Measurements from ENCODE around the gene NOD1.
"Not testable (repeated sequence)": the region's sequence is repeated elsewhere in the genome, so short reads cannot be mapped to it uniquely, and the experiment has no call there.

Gene NOD1

GRCh38 chr7:30389791-30390190 is 88.8 kb downstream of the NOD1 start:
- no peaks in the 10 kb centered on the region for H3K27me3 ChIP-seq (ENCODE audit: control insufficient read depth in 1 of 2, insufficient read depth in 1 of 2, low read length in 2 of 2)
- H3K79me1 ChIP-seq (replicated peaks; ENCODE audit: low read length, poor library complexity, severe bottlenecking), result no peaks in the 10 kb centered on the region
- no peak overlapping the region for H2BK15ac ChIP-seq (ENCODE audit: low read depth, poor library complexity, severe bottlenecking)
- H2BK12ac ChIP-seq (ENCODE audit: low read length in 2 of 2), result no peak overlapping the region
- no peaks in the 10 kb centered on the region for H3K4me1 ChIP-seq (ENCODE audit: control insufficient read depth, insufficient read depth, low read depth, low read length)
- H3K4ac ChIP-seq (ENCODE audit: low read depth in 1 of 2, low read length in 2 of 2), result no peak overlapping the region
- H3K14ac ChIP-seq (ENCODE audit: low read length in 2 of 2), result no peak overlapping the region
- H4K91ac ChIP-seq (ENCODE audit: low read length), result no peak overlapping the region
- H2BK5ac ChIP-seq (ENCODE audit: low read depth, low read length, poor library complexity, severe bottlenecking), result no peak overlapping the region
- no peak overlapping the region for H3K9ac ChIP-seq (ENCODE audit: low read length)
- 91% methylated on average over 3 of the region's 3 CpGs for WGBS
- H3K36me3 ChIP-seq (ENCODE audit: control insufficient read depth in 1 of 2, insufficient read depth in 2 of 2, low read depth in 1 of 2, low read length in 2 of 2), result no peaks in the 10 kb centered on the region
- H3K23ac ChIP-seq (ENCODE audit: low read length in 2 of 2), result no peak overlapping the region
- H4K8ac ChIP-seq (ENCODE audit: low read length), result no peak overlapping the region
- no peak overlapping the region for H3K4me2 ChIP-seq (ENCODE audit: low read length, poor library complexity, severe bottlenecking)
- H3K18ac ChIP-seq (ENCODE audit: low read depth in 1 of 2, low read length in 2 of 2), result no peak overlapping the region
- DNase-seq, result no peak
- no peaks in the 10 kb centered on the region for H3K9me3 ChIP-seq (ENCODE audit: control insufficient read depth, low read length)
- H3K4me3 ChIP-seq (ENCODE audit: insufficient read depth in 1 of 2, low read depth in 1 of 2, low read length in 2 of 2), result no peak overlapping the region
- no peak overlapping the region for H2AK5ac ChIP-seq (ENCODE audit: low read length, severe bottlenecking)
- no peak overlapping the region for H2BK120ac ChIP-seq (ENCODE audit: low read depth, low read length)
- no peak overlapping the region for H3K27ac ChIP-seq (ENCODE audit: low read length, poor library complexity, severe bottlenecking)
- no peak overlapping the region for H2AFZ ChIP-seq (ENCODE audit: low read depth, low read length)

- Histone ChIP-seq H2BK120ac (ENCODE audit: low read depth, low read length) (no peak overlapping the region), H3K4ac (ENCODE audit: low read depth in 1 of 2, low read length in 2 of 2) (no peak overlapping the region), H2BK15ac (ENCODE audit: low read depth, poor library complexity, severe bottlenecking) (no peak overlapping the region), H2BK12ac (ENCODE audit: low read length in 2 of 2) (no peak overlapping the region), H3K27ac (ENCODE audit: low read length, poor library complexity, severe bottlenecking) (no peak overlapping the region), H3K36me3 (ENCODE audit: control insufficient read depth in 1 of 2, insufficient read depth in 2 of 2, low read depth in 1 of 2, low read length in 2 of 2) (no peaks in the 10 kb centered on the region), H4K91ac (ENCODE audit: low read length) (no peak overlapping the region), H3K14ac (ENCODE audit: low read length in 2 of 2) (no peak overlapping the region), H2AFZ (ENCODE audit: low read depth, low read length) (no peak overlapping the region), H3K18ac (ENCODE audit: low read depth in 1 of 2, low read length in 2 of 2) (no peak overlapping the region), H3K23ac (ENCODE audit: low read length in 2 of 2) (no peak overlapping the region), H3K9me3 (ENCODE audit: control insufficient read depth, low read length) (no peaks in the 10 kb centered on the region), H2AK5ac (ENCODE audit: low read length, severe bottlenecking) (no peak overlapping the region), H3K9ac (ENCODE audit: low read length) (no peak overlapping the region), H3K4me2 (ENCODE audit: low read length, poor library complexity, severe bottlenecking) (no peak overlapping the region), H3K27me3 (ENCODE audit: control insufficient read depth in 1 of 2, insufficient read depth in 1 of 2, low read length in 2 of 2) (no peaks in the 10 kb centered on the region), H3K4me1 (ENCODE audit: control insufficient read depth, insufficient read depth, low read depth, low read length) (no peaks in the 10 kb centered on the region), H3K4me3 (ENCODE audit: insufficient read depth in 1 of 2, low read depth in 1 of 2, low read length in 2 of 2) (no peak overlapping the region), H4K8ac (ENCODE audit: low read length) (no peak overlapping the region), H3K79me1 (replicated peaks; ENCODE audit: low read length, poor library complexity, severe bottlenecking) (no peaks in the 10 kb centered on the region), H2BK5ac (ENCODE audit: low read depth, low read length, poor library complexity, severe bottlenecking) (no peak overlapping the region)
- no peak for DNase-seq
- no CpG with 5 or more reads among the region's 1 CpG for WGBS
Measured at GRCh38 chr7:30382607-30383006, 96.0 kb downstream of the NOD1 start.

- not testable (repeated sequence) for H3K18ac ChIP-seq (ENCODE audit: low read depth in 1 of 2, low read length in 2 of 2); H3K9ac ChIP-seq (ENCODE audit: low read length); H3K4me1 ChIP-seq (ENCODE audit: control insufficient read depth, insufficient read depth, low read depth, low read length); H2BK120ac ChIP-seq (ENCODE audit: low read depth, low read length); H3K27me3 ChIP-seq (ENCODE audit: control insufficient read depth in 1 of 2, insufficient read depth in 1 of 2, low read length in 2 of 2); H3K4ac ChIP-seq (ENCODE audit: low read depth in 1 of 2, low read length in 2 of 2); H4K8ac ChIP-seq (ENCODE audit: low read length); H2AFZ ChIP-seq (ENCODE audit: low read depth, low read length); H4K91ac ChIP-seq (ENCODE audit: low read length); H3K4me3 ChIP-seq (ENCODE audit: insufficient read depth in 1 of 2, low read depth in 1 of 2, low read length in 2 of 2); H2BK15ac ChIP-seq (ENCODE audit: low read depth, poor library complexity, severe bottlenecking); H3K9me3 ChIP-seq (ENCODE audit: control insufficient read depth, low read length); H2AK5ac ChIP-seq (ENCODE audit: low read length, severe bottlenecking); H3K36me3 ChIP-seq (ENCODE audit: control insufficient read depth in 1 of 2, insufficient read depth in 2 of 2, low read depth in 1 of 2, low read length in 2 of 2); H2BK5ac ChIP-seq (ENCODE audit: low read depth, low read length, poor library complexity, severe bottlenecking); H3K27ac ChIP-seq (ENCODE audit: low read length, poor library complexity, severe bottlenecking); H2BK12ac ChIP-seq (ENCODE audit: low read length in 2 of 2); H3K4me2 ChIP-seq (ENCODE audit: low read length, poor library complexity, severe bottlenecking); H3K23ac ChIP-seq (ENCODE audit: low read length in 2 of 2); H3K79me1 ChIP-seq (replicated peaks; ENCODE audit: low read length, poor library complexity, severe bottlenecking); DNase-seq; H3K14ac ChIP-seq (ENCODE audit: low read length in 2 of 2)
- no CpG with 5 or more reads among the region's 4 CpGs for WGBS
Measured at GRCh38 chr7:30380824-30381223, 97.8 kb downstream of the NOD1 start.

GRCh38 chr7:30380294-30380693 is 98.3 kb downstream of the NOD1 start:
- no peaks in the 10 kb centered on the region for H3K36me3 ChIP-seq (ENCODE audit: control insufficient read depth in 1 of 2, insufficient read depth in 2 of 2, low read depth in 1 of 2, low read length in 2 of 2)
- H3K18ac ChIP-seq (ENCODE audit: low read depth in 1 of 2, low read length in 2 of 2), result no peak overlapping the region
- no peaks in the 10 kb centered on the region for H3K27me3 ChIP-seq (ENCODE audit: control insufficient read depth in 1 of 2, insufficient read depth in 1 of 2, low read length in 2 of 2)
- H2BK5ac ChIP-seq (ENCODE audit: low read depth, low read length, poor library complexity, severe bottlenecking), result no peak overlapping the region
- DNase-seq, result no peak
- no peaks in the 10 kb centered on the region for H3K4me1 ChIP-seq (ENCODE audit: control insufficient read depth, insufficient read depth, low read depth, low read length)
- no peak overlapping the region for H2BK15ac ChIP-seq (ENCODE audit: low read depth, poor library complexity, severe bottlenecking)
- 90% methylated on average over 1 of the region's 2 CpGs for WGBS
- H4K91ac ChIP-seq (ENCODE audit: low read length), result no peak overlapping the region
- no peak overlapping the region for H4K8ac ChIP-seq (ENCODE audit: low read length)
- no peak overlapping the region for H3K14ac ChIP-seq (ENCODE audit: low read length in 2 of 2)
- no peaks in the 10 kb centered on the region for H3K9me3 ChIP-seq (ENCODE audit: control insufficient read depth, low read length)
- H3K4ac ChIP-seq (ENCODE audit: low read depth in 1 of 2, low read length in 2 of 2), result no peak overlapping the region
- H3K9ac ChIP-seq (ENCODE audit: low read length), result no peak overlapping the region
- no peak overlapping the region for H2BK12ac ChIP-seq (ENCODE audit: low read length in 2 of 2)
- no peak overlapping the region for H3K4me2 ChIP-seq (ENCODE audit: low read length, poor library complexity, severe bottlenecking)
- H3K4me3 ChIP-seq (ENCODE audit: insufficient read depth in 1 of 2, low read depth in 1 of 2, low read length in 2 of 2), result no peak overlapping the region
- no peak overlapping the region for H2AFZ ChIP-seq (ENCODE audit: low read depth, low read length)
- H3K79me1 ChIP-seq (replicated peaks; ENCODE audit: low read length, poor library complexity, severe bottlenecking), result no peaks in the 10 kb centered on the region
- H3K27ac ChIP-seq (ENCODE audit: low read length, poor library complexity, severe bottlenecking), result no peak overlapping the region
- no peak overlapping the region for H3K23ac ChIP-seq (ENCODE audit: low read length in 2 of 2)
- no peak overlapping the region for H2AK5ac ChIP-seq (ENCODE audit: low read length, severe bottlenecking)
- no peak overlapping the region for H2BK120ac ChIP-seq (ENCODE audit: low read depth, low read length)

Data from mesenchymal stem cell (in vitro differentiated cells and primary cell).